ENCODE measurements around the gene RARB. TPM values are rescaled to one million over a fixed set of nuclear protein-coding genes. Genes with fewer than 3 reads are reported as not detected.

RARB gene
- polyA plus RNA-seq, 1 donor (not counting 4 experiments of a cell fraction or from before 2014, with no cell fraction given) = 0.03 TPM

DNA sequence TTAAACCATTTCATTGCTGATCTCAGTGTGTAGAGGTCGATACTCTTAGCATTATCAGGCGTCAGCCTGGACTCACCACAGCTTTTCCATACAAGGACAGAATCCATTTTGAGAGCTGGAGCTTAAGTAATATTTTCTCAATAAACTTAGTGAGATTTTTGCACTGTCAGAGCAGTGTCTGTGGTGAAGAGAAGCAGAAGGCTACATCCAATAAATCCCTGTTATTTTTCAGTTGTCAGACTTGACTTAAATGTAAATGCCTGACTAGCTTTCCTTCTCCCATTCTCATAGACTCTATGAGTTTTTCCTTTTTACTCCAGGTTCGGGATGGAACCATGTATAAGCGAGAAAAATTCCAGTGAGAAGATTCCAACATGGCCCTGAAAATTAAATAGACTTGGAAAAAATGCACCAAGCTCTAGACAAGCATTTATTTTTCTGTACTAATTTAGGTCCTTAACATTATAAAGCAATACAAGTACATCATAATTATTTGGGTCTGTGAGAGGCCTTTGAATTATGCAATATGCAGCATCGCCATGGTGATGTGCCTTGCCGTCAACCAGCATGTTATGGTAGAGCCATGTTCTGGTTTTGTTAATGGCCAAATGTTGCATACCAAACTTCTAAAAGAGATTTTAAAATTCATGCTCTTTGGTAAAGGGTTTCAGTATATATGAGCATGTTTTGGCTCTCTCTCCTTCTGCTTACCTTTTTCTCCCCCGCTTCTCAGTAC, 62.0 kb downstream of the RARB start:
- H3K4me2 ChIP-seq (ENCODE audit: control insufficient read depth, extremely low read depth, insufficient read depth, low read depth, low read length) = no peak overlapping the region
- no peaks in the 10 kb centered on the region for H4K20me1 ChIP-seq (ENCODE audit: control insufficient read depth, extremely low read depth, insufficient read depth, low read length)
- dilution Hi-C loops (cut with MboI; ENCODE audit: extremely low pct_ligation_motif_present, low sequenced_read_pairs) = no loop called here
- no peak overlapping the region for H3K9ac ChIP-seq (ENCODE audit: control insufficient read depth, extremely low read depth, insufficient read depth, low read length)
- H3K79me2 ChIP-seq (ENCODE audit: control insufficient read depth, insufficient read depth, low read length) = no peaks in the 10 kb centered on the region
- no peak overlapping the region for H2AFZ ChIP-seq (ENCODE audit: control insufficient read depth, low read length)
- no peaks in the 10 kb centered on the region for H3K27me3 ChIP-seq (ENCODE audit: control insufficient read depth, extremely low read depth, insufficient read depth, low read length)
- no peak overlapping the region for H3K4me3 ChIP-seq (ENCODE audit: control insufficient read depth in 2 of 3, extremely low read depth in 1 of 3, insufficient read depth in 2 of 3, low read depth in 1 of 3, low read length in 3 of 3)
- TF ChIP-seq, protein P1, sequence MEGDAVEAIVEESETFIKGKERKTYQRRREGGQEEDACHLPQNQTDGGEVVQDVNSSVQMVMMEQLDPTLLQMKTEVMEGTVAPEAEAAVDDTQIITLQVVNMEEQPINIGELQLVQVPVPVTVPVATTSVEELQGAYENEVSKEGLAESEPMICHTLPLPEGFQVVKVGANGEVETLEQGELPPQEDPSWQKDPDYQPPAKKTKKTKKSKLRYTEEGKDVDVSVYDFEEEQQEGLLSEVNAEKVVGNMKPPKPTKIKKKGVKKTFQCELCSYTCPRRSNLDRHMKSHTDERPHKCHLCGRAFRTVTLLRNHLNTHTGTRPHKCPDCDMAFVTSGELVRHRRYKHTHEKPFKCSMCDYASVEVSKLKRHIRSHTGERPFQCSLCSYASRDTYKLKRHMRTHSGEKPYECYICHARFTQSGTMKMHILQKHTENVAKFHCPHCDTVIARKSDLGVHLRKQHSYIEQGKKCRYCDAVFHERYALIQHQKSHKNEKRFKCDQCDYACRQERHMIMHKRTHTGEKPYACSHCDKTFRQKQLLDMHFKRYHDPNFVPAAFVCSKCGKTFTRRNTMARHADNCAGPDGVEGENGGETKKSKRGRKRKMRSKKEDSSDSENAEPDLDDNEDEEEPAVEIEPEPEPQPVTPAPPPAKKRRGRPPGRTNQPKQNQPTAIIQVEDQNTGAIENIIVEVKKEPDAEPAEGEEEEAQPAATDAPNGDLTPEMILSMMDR (optimal IDR thresholded peaks at IDR 0.05 in 1 of 3, IDR thresholded peaks at IDR 0.05 in 1 of 3, conservative IDR thresholded peaks at IDR 0.05 in 1 of 3; ENCODE audit: extremely low read depth in 1 of 3, insufficient read depth in 2 of 3, low read length in 3 of 3) = no peak
- TF ChIP-seq EZH2 (IDR thresholded peaks at IDR 0.05; ENCODE audit: low read length) = no peak
- H3K27ac ChIP-seq (ENCODE audit: control insufficient read depth, insufficient read depth, low read length) = no peak overlapping the region
- DNase-seq (ENCODE audit: low read depth, low spot score) (no peak), FAIRE-seq (no peak)
- peaks cover 1% of the 10 kb centered on the region for H3K9me3 ChIP-seq (ENCODE audit: control insufficient read depth, low read depth, low read length)
- no peaks in the 10 kb centered on the region for H3K4me1 ChIP-seq (ENCODE audit: control insufficient read depth, extremely low read depth, insufficient read depth, low read length)
- no peaks in the 10 kb centered on the region for H3K36me3 ChIP-seq (ENCODE audit: control insufficient read depth in 2 of 2, extremely low read depth in 1 of 2, insufficient read depth in 2 of 2, low read length in 2 of 2)
- H3K9me1 ChIP-seq (ENCODE audit: control insufficient read depth, extremely low read depth, insufficient read depth, low read length) = no peaks in the 10 kb centered on the region

- Histone ChIP-seq H3K79me2 (ENCODE audit: control insufficient read depth, insufficient read depth, low read length) (no peaks in the 10 kb centered on the region), H3K4me3 (ENCODE audit: control insufficient read depth in 2 of 3, extremely low read depth in 1 of 3, insufficient read depth in 2 of 3, low read depth in 1 of 3, low read length in 3 of 3) (no peak overlapping the region), H3K27ac (ENCODE audit: control insufficient read depth, insufficient read depth, low read length) (no peak overlapping the region), H3K9ac (ENCODE audit: control insufficient read depth, extremely low read depth, insufficient read depth, low read length) (no peak overlapping the region), H3K36me3 (ENCODE audit: control insufficient read depth in 2 of 2, extremely low read depth in 1 of 2, insufficient read depth in 2 of 2, low read length in 2 of 2) (no peaks in the 10 kb centered on the region), H3K4me2 (ENCODE audit: control insufficient read depth, extremely low read depth, insufficient read depth, low read depth, low read length) (no peak overlapping the region), H2AFZ (ENCODE audit: control insufficient read depth, low read length) (no peak overlapping the region), H3K27me3 (ENCODE audit: control insufficient read depth, extremely low read depth, insufficient read depth, low read length) (no peaks in the 10 kb centered on the region), H4K20me1 (ENCODE audit: control insufficient read depth, extremely low read depth, insufficient read depth, low read length) (no peaks in the 10 kb centered on the region), H3K4me1 (ENCODE audit: control insufficient read depth, extremely low read depth, insufficient read depth, low read length) (no peaks in the 10 kb centered on the region), H3K9me1 (ENCODE audit: control insufficient read depth, extremely low read depth, insufficient read depth, low read length) (no peaks in the 10 kb centered on the region), H3K9me3 (ENCODE audit: control insufficient read depth, low read depth, low read length) (peaks cover 1% of the 10 kb centered on the region)
- dilution Hi-C loops (cut with MboI; ENCODE audit: extremely low pct_ligation_motif_present, low sequenced_read_pairs) = no loop called here
- FAIRE-seq = no peak
- TF ChIP-seq, protein P1 (optimal IDR thresholded peaks at IDR 0.05 in 1 of 3, IDR thresholded peaks at IDR 0.05 in 1 of 3, conservative IDR thresholded peaks at IDR 0.05 in 1 of 3; ENCODE audit: extremely low read depth in 1 of 3, insufficient read depth in 2 of 3, low read length in 3 of 3) = no peak
- no peak for TF ChIP-seq EZH2 (IDR thresholded peaks at IDR 0.05; ENCODE audit: low read length)
- DNase-seq (ENCODE audit: low read depth, low spot score) = no peak
Measured at GRCh38 chr3:25493246-25493645, 65.2 kb downstream of the RARB start.
